HG02885 (cell line): Measurements from ENCODE around the gene ZFAND3.

Experiments
- ATAC-seq: cut with Tn5 transposase; IDR thresholded peaks from one replicate; pipeline ENCODE4 v1.9.1; 2021; ENCODE audit warnings: mild to moderate bottlenecking; ENCODE audit not compliant: unreplicated experiment, poor library complexity

ZFAND3 gene

GRCh38 chr6:38068854-38069590, 249.5 kb downstream of the ZFAND3 start:
- ATAC-seq = no peak

- ATAC-seq = no peak
Measured at GRCh38 chr6:38077488-38078030, 258.0 kb downstream of the ZFAND3 start.

- ATAC-seq = no peak
Measured at GRCh38 chr6:38078671-38079070, 259.1 kb downstream of the ZFAND3 start.

GRCh38 chr6:38079107-38079506, 259.6 kb downstream of the ZFAND3 start:
- no peak for ATAC-seq

GRCh38 chr6:38079537-38079936, 260.0 kb downstream of the ZFAND3 start:
- ATAC-seq = no peak

GRCh38 chr6:38080360-38080759, 260.8 kb downstream of the ZFAND3 start:
- ATAC-seq = no peak

GRCh38 chr6:38080889-38081288, 261.4 kb downstream of the ZFAND3 start:
- ATAC-seq = no peak

GRCh38 chr6:38085031-38085430, 265.5 kb downstream of the ZFAND3 start:
- no peak for ATAC-seq

- ATAC-seq = no peak
Measured at GRCh38 chr6:38086346-38086745, 266.8 kb downstream of the ZFAND3 start.

GRCh38 chr6:38088010-38088409, 268.5 kb downstream of the ZFAND3 start:
- ATAC-seq = no peak

GRCh38 chr6:38088829-38089228, 269.3 kb downstream of the ZFAND3 start:
- no peak for ATAC-seq

- ATAC-seq = no peak
Measured at GRCh38 chr6:38091613-38092012, 272.1 kb downstream of the ZFAND3 start.

GRCh38 chr6:38092465-38092864, 272.9 kb downstream of the ZFAND3 start:
- no peak for ATAC-seq

GRCh38 chr6:38092964-38093363, 273.4 kb downstream of the ZFAND3 start:
- ATAC-seq = no peak

GRCh38 chr6:38095054-38095453, 275.5 kb downstream of the ZFAND3 start:
- no peak for ATAC-seq

GRCh38 chr6:38099221-38099620, 279.7 kb downstream of the ZFAND3 start:
- no peak for ATAC-seq

GRCh38 chr6:38100380-38100779, 280.9 kb downstream of the ZFAND3 start:
- ATAC-seq = no peak

- ATAC-seq = no peak
Measured at GRCh38 chr6:38103921-38104320, 284.4 kb downstream of the ZFAND3 start.

GRCh38 chr6:38105066-38105465, 285.5 kb downstream of the ZFAND3 start:
- no peak for ATAC-seq

- ATAC-seq = no peak
Measured at GRCh38 chr6:38107073-38107472, 287.5 kb downstream of the ZFAND3 start.

- no peak for ATAC-seq
Measured at GRCh38 chr6:38110481-38110971, 291.0 kb downstream of the ZFAND3 start.

GRCh38 chr6:38112181-38112580, 292.7 kb downstream of the ZFAND3 start:
- ATAC-seq = no peak
